GM21526 (cell line): ENCODE results near the gene RAB27B.
"Not testable (repeated sequence)": the region's sequence is repeated elsewhere in the genome, so short reads cannot be mapped to it uniquely, and the experiment has no call there.

Source experiments
- ATAC-seq: cut with Tn5 transposase; IDR thresholded peaks from one replicate; pipeline ENCODE4 v1.9.1; 2021; ENCODE audit warnings: moderate library complexity; ENCODE audit not compliant: unreplicated experiment, low FRiP score

RAB27B gene

GRCh38 chr18:54828281-54828881 lies at the start of gene RAB27B:
TSS of gene RAB27B (plus strand) at chr18:54828477. CDS start at chr18:54877586, 49,109 bp downstream.
- no peak for ATAC-seq

GRCh38 chr18:54780285-54780861 lies 47.9 kb upstream of the RAB27B start:
- ATAC-seq, result no peak

GRCh38 chr18:54780970-54781369 lies 47.3 kb upstream of the RAB27B start:
- ATAC-seq, result no peak

- no peak for ATAC-seq
These were observed 45.1 kb upstream of the RAB27B start for GRCh38 chr18:54783139-54783538.

GRCh38 chr18:54786206-54786605 lies 42.1 kb upstream of the RAB27B start:
- no peak for ATAC-seq

GRCh38 chr18:54787121-54787520 lies 41.2 kb upstream of the RAB27B start:
- no peak for ATAC-seq

GRCh38 chr18:54787616-54788015 lies 40.7 kb upstream of the RAB27B start:
- ATAC-seq, result no peak

GRCh38 chr18:54790109-54790508 lies 38.2 kb upstream of the RAB27B start:
- ATAC-seq, result no peak

GRCh38 chr18:54791657-54792056 lies 36.6 kb upstream of the RAB27B start:
- ATAC-seq, result no peak

GRCh38 chr18:54792079-54792478 lies 36.2 kb upstream of the RAB27B start:
- no peak for ATAC-seq

- ATAC-seq, result no peak
These were observed 33.5 kb upstream of the RAB27B start for GRCh38 chr18:54794823-54795222.

- ATAC-seq, result no peak
These were observed 30.1 kb upstream of the RAB27B start for GRCh38 chr18:54798186-54798585.

GRCh38 chr18:54801374-54801773 lies 26.9 kb upstream of the RAB27B start:
- ATAC-seq, result no peak

- ATAC-seq, result no peak
These were observed 26.1 kb upstream of the RAB27B start for GRCh38 chr18:54802178-54802577.

- ATAC-seq, result no peak
These were observed 25.4 kb upstream of the RAB27B start for GRCh38 chr18:54802686-54803395.

- no peak for ATAC-seq
These were observed 22.5 kb upstream of the RAB27B start for GRCh38 chr18:54805571-54806334.

GRCh38 chr18:54806526-54806925 lies 21.8 kb upstream of the RAB27B start:
- ATAC-seq, result no peak

- no peak for ATAC-seq
These were observed 21.0 kb upstream of the RAB27B start for GRCh38 chr18:54807303-54807702.

- ATAC-seq, result not testable (repeated sequence)
These were observed 17.6 kb upstream of the RAB27B start for GRCh38 chr18:54810662-54811061.

GRCh38 chr18:54812885-54813284 lies 15.4 kb upstream of the RAB27B start:
- ATAC-seq, result no peak

GRCh38 chr18:54813305-54813704 lies 15.0 kb upstream of the RAB27B start:
- no peak for ATAC-seq
